Mucosa of gallbladder (tissue), 1 donor: Measurements from ENCODE around the gene CDH4. TPM values are rescaled to one million over a fixed set of nuclear protein-coding genes. Genes with fewer than 3 reads are reported as not detected.
"Not testable (repeated sequence)": the region's sequence is repeated elsewhere in the genome, so short reads cannot be mapped to it uniquely, and the experiment has no call there.

Source experiments
- DNase-seq: peaks from one replicate; pipeline ENCODE4 v3.0.0-alpha.2; 2020; ENCODE audit warnings: low spot score
- total RNA-seq: library from RNA; stranded (reverse); gene quantifications from one replicate; pipeline ENCODE4 v1.2.1, GENCODE V29; 2021
- donor health status: DM: no; HTN: no; CAD: no.

CDH4 gene
- total RNA-seq, 1 donor from 2014 or later: 3.5 TPM

DNA sequence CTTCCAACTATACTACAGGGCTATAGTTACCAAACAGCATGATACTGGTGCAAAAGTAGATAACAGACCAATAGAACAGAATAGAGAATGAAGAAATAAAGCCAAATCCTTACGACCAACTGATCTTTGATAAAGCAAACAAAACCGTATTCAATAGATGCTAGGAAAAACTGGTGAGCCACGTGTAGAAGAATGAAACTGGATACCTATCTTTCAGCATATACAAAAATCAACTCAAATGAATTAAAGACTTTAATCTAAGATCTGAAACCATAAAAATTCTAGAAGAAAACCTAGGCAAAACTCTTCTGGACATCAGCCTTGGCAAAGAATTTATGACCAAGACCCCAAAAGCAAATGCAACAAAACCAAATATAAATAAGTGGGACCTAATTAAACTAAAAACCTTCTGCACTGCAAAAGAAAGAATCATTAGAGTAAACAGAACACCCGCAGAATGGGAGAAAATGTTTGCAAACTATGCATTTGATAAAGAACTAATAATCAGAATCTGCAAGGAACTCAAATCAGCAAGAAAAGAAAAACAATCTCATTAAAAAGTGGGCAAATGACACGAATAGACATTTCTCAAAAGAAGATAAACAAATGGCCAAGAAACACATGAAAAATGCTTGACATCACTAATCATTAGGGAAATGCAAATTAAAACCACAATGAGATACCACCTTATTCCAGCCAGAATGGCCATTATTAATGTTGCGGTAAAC is 703.8 kb downstream of the CDH4 start:
- DNase-seq: no peak

GRCh38 chr20:61956396-61957342 is 704.6 kb downstream of the CDH4 start:
- no peak for DNase-seq

DNA sequence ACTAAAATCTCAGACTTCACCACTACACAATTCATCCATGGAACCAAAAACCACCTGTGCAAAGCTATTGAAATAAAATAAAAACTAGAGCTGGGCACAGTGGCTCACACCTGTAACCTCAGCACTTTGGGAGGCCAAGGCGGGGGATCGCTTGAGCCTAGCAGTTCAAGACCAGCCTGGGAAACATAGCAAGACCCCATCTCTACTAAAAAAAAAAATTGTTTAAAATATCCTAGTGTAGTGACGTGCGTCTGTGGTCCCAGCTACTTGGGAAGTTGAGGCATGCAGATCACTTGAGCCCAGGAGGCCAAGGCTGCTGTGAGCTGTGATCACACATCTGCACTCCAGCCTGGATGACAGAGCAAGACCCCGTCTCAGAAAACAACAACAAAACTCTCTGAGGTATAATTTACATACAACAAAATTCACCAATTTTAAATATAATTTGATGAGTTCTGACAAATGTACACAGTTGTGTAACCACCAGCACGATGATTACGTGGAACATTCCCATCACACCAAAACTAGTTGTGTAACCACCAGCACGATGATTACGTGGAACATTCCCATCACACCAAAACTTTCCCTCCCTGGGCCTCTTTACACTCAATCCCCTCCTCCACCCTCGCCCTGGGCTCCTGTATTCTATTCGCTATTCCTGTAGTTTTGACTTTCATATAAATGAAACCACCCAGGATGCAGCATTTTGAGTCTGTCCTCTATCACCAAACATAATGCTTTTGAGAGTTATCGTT is 706.1 kb downstream of the CDH4 start:
- no peak for DNase-seq

GRCh38 chr20:61958773-61959700 is 707.0 kb downstream of the CDH4 start:
- DNase-seq: no peak

DNA sequence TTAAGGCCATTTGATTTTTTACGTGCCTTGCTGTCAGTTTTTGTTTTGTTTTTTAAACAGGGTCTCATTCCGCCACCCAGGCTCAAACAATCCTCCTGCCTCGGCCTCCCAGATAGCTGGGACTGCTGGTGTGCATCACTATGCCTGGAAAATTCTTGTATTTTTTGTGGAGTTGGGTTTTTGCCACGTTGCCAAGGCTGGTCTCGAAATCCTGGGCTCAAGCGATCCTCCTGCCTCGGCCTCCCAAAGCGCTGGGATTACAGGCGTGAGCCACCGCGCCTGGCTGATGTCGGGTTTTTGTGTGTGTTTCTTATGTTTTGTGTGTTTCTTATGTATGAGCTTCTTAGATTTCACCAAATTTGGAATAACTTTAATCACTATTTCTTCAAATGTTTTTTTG is 708.8 kb downstream of the CDH4 start:
- no peak for DNase-seq

GRCh38 chr20:61963149-61963548 is 711.1 kb downstream of the CDH4 start:
- DNase-seq: no peak

DNA sequence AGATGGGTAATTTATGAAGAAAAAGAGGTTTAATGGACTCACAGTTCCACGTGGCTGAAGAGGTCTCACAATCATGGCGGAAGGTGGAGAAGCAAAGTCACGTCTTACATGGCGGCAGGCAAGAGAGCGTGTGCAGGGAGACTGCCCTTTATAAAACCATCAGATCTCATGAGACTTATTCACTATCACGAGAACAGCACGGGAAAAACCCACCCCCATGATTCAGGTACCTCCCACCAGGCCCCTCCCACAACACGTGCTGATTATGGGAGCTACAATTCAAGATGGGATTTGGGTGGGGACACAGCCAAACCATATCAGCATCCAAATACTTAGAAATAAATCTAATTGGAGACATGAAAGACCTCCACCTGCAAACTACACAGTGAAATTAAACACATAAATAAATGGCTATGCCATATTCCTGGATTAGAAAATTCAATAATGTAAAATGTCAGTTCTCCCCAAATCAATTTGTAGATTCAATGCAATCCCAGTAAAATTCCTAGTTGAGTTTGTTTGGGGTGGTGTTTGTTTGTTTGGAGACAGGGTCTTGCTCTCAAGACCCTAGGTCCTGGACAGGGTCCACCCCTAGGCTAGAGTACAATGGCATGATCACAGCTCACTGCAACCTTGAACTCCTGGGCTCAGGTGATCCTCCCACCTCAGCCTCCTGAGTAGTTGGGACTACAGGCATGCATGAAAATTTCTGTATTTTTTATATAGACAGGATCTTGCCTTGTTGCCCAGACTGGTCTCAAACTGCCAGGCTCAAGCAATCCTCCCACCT is 712.0 kb downstream of the CDH4 start:
- DNase-seq: no peak

GRCh38 chr20:61964675-61965605 is 712.9 kb downstream of the CDH4 start:
- no peak for DNase-seq

GRCh38 chr20:61965606-61966491 is 713.8 kb downstream of the CDH4 start:
- DNase-seq: no peak

DNA sequence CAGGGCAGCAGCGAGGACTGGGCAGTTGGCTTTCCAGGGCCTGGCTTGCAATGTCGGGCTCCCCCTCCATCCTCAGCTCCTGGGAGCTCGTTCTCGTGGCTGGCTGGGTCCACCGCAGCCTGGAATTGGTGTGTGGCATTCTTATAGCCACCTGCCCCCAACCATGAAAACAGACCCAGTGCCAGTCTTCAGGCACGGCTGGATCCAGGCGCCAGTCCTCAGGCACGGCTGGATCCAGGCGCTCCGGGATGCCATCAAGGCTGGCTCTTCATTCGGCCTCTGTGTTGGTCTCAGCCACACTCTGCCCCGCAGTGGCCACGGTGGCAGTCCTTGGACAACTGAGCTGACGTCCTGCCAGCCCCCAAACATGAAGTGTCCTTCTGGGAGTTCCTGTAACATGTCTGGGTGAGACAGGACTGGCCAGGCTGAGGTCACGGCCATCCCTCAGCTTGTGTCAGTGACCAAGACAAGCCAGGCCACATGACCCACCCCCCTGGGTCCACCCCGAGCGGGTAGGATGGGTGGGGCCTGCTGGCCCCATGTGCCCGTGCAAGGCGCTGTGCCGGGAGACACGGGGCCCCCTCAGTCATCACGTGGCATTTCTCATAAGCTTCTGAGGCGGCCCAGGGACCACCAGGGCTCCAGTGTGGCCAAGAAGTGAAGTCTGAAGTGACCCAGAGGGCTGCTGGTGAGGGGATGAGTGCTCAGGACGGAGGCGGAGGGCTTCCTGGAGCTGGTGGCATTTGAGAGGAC is 714.6 kb downstream of the CDH4 start:
- DNase-seq: no peak

GRCh38 chr20:61967300-61967699 is 715.2 kb downstream of the CDH4 start:
- DNase-seq: no peak

GRCh38 chr20:61968036-61968810 is 716.2 kb downstream of the CDH4 start:
- DNase-seq: no peak

- DNase-seq: no peak
Observed at GRCh38 chr20:61968932-61969331, 716.9 kb downstream of the CDH4 start.

GRCh38 chr20:61969806-61970205 is 717.7 kb downstream of the CDH4 start:
- DNase-seq: no peak

DNA sequence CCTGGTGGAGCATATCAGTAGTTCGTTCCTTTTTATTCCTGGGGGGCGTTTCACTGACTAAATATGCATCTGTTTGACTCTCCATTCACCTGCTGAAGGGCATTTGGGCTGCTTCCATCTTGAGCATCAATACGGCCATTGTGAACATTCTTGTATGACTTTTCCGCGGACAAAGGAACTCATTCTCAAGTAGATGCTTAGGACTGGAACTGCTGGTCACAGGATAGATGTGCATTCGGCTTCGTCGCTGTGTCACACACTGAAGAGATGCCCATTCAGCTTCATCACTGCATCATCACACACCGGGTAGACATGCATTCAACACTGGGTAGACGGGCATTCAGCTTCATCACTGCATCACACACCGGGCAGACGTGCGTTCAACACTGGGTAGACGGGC is 718.3 kb downstream of the CDH4 start:
- DNase-seq: no peak

DNA sequence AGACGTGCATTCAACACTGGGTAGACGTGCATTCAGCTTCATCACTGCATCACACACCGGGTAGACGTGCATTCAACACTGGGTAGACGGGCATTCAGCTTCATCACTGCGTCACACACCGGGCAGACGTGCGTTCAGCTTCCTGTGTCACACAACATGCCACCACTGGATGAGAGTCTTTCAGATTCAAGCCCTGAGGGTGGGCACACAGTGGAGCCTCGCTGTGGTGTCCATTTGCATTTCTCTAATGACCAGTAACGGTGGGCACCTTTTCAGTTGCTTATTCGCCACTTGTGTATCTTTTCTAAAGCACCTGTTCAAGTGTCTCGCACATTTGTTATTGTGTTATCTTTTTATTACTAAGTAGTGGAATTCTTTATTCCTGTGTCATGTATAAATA is 719.5 kb downstream of the CDH4 start:
- DNase-seq: not testable (repeated sequence)
